ENCODE measurements around the gene CABP1.

The CABP1 gene

DNA sequence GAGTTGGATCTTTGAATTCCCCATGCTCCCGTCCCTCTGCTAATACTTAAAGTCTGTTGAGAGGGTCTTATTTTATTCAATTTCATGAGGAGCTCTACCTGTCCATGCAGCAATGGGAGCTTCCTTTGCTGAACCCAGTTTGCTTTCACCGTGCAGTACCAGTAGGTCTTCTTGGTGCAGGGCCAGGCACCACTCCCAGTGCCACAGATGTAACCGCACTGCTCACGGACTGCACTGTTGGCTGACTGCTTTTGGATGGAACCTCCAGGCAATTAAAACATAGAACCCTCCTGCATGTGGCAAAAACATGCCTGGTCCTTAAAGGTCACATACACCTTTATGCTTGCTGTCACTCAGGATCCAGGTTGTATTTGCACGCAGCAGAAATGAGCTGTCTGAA is 9.3 kb upstream of the CABP1 start:
- no peak for DNase-seq (ENCODE audit: low spot score)

DNA sequence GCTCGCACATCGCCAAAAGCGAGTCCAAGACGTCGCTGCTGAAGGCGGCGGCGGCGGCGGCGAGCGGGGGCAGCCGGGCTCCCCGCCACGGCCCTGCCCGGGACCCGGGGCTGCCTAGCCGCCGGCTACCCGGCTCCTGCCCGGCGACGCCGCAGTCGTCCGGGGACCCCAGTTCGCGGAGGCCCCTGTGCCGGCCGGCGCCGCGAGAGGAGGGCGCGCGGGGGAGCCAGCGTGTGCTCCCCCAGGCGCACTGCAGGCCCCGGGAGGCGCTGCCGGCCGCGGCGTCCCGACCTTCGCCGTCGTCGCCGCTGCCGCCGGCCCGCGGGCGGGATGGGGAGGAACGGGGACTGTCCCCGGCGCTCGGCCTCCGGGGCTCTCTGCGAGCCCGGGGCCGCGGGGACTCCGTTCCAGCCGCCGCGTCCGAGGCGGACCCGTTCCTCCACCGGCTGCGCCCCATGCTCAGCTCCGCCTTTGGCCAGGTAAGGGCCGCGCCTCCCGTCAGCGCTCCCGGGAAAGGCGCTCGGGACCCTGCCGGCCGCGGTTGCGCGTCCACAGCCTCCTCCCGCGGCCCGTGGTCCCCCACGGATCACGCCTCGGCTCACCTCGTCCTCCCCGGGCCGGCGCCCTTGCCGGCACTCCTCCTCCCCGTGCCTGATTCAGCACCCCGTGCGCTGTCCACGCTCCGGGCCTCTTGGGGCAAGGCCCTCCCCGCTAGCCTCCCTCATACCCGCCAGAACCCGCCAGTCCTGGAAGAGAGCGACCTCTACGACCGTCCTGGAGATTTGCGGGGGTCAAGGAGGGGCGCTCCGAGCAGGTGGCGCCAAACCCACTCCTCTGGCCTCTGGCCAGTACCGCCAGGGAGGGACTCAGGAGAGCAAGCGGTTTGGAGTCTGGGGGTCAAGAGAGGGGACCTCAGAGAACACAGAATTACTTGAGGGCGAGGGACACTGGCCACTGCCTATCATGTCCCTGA is 721 bp downstream of the CABP1 start:
- DNase-seq (ENCODE audit: low spot score): no peak

DNA sequence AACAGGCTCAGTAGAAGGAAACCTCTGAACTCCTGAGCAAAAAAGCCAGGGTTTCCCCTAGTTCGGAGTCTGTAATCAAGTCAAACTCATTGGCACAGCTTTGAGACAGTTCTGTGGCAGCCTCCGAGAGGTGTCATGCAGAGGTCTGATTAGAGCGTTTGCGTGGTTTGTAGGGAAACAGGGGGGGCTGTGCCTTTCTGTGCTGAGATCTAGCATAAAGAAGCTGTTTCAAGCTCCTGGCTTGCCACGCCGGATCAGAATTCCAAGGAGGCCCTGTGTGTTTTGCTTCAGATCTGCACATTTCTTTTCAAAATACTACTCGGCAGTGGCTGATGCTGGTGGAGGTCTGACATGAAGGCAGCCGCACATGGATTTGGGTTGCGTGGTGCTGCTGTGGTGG is 1.7 kb downstream of the CABP1 start:
- DNase-seq (ENCODE audit: low spot score): no peak

DNA sequence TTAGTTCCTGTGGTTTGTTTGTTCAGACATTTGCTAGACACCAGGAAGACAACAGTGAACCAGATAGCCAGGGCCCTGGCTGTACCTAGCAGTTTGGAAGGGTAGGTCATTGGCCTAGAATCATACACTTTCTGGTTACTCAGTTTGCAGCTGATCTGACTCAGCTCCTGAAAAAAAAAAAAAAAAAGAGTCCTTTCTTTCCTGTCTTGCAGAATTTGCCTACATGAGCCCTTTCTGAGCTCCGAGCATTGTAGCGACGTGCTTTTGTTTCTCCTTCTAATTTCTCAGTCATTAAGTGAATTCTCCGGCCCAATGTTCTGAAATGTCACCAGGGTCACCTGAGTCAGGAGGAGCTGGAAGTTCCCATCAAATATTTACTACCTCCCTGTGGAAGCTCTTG is 2.4 kb downstream of the CABP1 start:
- no peak for DNase-seq (ENCODE audit: low spot score)

DNA sequence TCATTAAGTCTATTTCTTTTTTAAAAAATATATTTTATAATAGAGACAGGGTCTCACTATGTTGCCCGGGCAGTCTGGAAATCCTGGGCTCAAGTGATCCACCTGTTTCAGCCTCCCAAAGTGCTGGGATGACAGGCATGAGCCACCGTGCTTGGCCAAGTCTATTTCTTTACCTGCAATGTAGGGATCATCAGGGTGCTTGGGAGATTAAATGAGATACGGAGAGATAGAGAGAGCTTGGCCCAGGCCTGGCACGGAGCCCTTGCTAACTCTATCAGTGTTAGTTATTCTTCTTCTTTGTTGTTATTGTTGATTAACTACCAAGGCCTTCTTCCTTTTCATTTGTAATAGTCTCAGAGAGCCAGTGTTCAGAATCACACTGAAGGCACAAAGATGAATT is 3.1 kb downstream of the CABP1 start:
- no peak for DNase-seq (ENCODE audit: low spot score)

DNA sequence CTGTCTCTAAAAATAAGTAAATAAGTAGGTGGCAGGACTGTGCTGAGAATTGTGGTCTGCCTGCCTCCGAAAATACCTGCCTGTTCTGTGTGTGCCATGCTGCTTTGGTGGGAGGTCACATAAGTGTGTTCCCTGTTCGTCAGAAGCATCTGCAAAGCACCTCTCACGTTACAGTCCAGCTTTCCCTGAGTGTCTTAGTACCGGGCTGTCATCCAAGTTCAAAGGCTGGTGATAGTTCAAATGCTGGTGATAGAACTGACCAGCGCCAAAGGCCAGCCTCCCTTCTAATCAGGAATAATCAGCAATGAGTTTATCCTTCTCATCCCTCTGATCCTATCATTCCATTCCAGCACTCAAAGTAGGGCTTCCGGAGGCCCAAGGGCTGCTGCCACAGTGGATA is 5.6 kb downstream of the CABP1 start:
- DNase-seq (ENCODE audit: low spot score): no peak

DNA sequence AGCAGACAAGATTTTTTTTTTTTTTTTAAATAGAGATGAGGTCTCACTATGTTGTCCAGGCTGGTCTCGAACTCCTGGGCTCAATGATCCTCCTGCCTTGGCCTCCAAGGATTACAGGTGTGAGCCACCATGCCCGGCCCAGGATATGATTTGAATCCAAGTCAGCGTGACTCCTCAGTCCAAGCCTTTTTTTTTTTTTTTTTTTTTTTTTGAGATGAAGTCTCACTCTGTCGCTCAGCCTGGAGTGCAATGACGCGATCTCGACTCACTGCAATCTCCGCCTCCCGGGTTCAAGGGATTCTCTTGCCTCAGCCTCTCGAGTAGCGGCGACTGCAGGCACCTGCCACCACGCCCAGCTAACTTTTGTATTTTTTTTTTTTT is 6.9 kb downstream of the CABP1 start:
- no peak for DNase-seq (ENCODE audit: low spot score)

DNA sequence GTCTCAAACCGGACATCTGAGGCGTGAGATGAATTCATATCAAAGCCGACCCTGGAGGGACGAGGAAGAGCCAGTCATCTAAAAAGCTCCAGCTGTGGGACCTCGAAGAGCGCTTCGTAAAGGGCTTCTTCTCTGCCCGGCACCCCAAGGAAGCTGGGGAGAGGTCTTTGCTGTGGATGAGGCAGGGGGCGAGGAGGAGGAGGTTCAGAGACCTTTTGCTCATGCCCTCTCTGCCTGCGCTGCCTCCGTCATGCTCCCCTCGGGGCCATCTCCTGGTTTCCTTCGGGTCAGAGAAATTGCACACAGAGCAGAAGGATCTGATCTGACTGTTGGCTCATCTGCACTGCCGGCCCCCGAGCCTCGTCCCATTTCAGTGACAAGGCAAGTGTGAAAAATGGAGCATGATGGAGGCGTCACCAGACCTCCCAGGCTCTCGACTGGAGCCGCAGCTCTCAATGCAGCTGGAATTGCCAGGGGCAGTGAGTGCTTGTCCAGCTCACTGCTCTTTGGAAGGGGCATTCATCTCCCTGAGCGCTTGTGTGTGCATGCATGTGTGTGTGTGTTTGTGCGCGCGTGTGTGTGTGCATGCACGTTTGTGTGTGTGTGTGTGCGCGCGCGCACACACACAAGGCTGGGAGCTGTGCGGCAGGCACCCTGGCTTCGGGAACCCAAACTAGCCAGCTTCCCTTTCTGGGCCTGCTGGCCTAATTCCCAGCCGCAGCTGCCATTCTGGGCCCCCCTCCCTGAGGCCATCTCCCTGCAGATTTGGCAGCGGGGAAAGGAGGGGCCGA is 9.2 kb downstream of the CABP1 start:
- no peak for DNase-seq (ENCODE audit: low spot score)

DNA sequence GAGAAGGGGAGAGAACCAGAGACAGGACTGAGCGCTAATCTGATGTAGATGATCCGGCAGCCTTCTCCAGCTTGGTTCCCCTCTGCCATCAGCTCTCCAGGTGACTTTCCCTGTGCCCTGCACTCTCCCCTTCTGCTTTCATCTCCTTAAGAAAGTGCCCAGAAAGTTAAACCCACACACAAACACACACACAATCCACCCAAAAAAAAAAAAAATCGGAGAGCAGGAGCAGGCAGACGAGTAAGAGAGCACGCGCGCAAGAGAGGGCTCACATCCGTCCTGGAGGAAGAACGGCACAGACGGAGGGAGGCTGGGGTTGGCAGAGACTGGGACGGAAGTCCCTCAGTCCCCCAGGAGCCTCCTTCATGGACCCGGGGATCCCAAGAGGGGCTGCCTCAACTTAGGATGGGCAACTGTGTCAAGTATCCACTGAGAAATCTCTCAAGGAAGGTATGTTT is 9.8 kb downstream of the CABP1 start:
- no peak for DNase-seq (ENCODE audit: low spot score)

DNA sequence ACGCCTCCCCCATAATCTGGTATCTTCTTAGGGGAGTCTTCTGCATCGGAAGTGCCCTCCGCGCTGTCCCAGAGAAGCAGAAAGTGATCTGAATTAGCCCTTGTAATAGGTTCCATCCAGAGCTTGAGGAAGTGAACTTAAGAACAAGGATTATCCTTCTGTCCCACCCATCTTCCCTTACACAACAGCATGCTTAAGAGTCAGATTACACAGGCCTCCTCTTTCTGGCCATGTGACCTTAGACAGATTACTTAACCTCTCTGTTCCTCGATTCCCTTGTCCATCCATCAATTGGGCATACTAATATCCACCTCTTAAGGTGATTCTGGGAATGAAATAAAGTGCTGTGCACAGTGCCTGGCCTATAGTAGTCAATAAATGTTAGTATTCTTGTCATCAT is 11.4 kb downstream of the CABP1 start:
- no peak for DNase-seq (ENCODE audit: low spot score)

DNA sequence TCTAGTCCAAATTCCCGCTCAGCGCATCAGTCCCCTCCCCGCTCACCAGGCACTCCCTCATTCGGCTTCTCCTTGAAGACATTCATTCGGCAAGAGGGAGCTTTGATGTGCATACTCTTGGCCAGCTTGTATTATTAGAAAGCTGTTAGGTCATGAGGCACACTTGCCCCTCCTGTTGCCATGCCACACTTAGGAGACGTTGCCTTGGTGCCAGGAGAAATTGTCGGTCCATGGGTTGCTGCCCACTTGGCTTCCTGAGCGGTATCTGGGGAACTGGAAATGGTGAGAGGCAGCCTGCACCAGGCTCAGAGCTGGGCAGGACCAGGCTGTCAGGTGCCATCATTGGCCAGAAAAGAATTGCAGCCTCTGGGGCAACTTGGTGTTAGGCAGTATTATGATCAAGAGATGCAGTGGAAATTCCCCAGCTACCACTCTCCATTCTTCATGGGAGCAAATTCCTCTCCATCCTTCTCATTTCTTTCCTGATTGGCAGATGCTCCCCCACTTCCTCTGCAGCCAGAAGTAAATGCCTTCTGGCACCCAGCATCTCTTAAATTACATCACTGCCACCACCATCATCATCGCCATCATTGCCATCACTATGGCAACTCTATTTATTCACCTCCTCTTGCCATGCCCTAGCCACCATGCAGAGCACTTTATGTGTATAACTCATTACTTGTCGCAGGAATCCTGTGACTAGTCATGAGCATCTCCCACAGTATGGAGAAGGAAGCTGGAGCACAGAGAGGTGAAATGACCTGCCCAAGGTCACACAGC is 12.4 kb downstream of the CABP1 start:
- DNase-seq (ENCODE audit: low spot score): no peak

DNA sequence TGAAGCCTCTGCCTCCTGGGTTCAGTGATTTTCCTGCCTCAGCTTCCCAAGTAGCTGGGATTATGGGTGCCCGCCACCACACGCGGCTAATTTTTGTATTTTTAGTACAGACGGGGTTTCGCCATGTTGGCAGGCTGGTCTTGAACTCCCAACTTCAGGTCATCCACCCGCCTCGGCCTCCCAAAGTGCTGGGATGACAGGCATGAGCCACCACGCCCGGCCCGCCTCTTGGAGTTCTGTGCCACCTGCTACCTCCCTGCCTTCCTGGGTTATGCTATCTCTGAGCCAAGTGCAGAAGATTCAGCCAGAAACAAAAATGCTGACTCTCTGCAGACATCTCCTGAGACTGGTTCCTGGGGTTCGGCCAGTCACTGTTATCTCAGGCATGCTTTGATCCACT is 13.2 kb downstream of the CABP1 start:
- no peak for DNase-seq (ENCODE audit: low spot score)

DNA sequence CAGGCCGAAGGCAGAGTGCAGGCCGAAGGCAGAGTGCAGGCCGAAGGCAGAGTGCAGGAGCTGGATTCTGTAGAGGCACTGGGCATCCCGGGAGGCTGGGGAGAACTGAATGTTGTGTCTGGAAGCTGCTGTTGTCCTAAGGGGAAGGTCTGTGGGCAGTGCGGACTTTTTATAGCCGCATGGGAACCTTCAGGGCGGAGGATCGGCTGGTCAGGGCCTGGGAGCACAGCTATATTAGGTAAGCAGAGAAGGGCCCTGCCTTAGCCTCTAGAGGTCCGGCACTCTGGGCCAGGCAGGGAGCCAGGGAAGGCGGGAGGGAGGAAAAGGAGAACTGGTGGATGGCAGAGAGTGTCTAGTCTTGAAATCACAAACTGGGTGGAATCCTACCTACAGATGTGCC is 14.2 kb downstream of the CABP1 start:
- DNase-seq (ENCODE audit: low spot score): no peak

DNA sequence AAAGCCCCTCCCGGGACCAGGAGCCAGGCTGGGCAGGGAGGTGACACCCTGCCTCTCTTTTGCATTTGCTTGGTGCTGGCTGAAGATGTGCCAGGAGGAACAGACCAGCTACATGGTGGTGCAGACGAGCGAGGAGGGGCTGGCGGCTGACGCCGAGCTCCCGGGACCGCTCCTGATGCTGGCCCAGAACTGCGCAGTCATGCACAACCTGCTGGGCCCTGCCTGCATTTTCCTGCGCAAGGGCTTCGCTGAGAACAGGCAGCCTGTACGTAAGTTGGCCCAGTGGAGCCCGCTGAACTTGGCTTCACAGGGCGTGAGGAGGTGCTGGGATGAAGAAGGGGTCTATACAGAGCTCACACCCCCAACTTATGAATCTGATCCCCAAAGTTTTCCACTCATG is 15.6 kb downstream of the CABP1 start:
- DNase-seq (ENCODE audit: low spot score): no peak

DNA sequence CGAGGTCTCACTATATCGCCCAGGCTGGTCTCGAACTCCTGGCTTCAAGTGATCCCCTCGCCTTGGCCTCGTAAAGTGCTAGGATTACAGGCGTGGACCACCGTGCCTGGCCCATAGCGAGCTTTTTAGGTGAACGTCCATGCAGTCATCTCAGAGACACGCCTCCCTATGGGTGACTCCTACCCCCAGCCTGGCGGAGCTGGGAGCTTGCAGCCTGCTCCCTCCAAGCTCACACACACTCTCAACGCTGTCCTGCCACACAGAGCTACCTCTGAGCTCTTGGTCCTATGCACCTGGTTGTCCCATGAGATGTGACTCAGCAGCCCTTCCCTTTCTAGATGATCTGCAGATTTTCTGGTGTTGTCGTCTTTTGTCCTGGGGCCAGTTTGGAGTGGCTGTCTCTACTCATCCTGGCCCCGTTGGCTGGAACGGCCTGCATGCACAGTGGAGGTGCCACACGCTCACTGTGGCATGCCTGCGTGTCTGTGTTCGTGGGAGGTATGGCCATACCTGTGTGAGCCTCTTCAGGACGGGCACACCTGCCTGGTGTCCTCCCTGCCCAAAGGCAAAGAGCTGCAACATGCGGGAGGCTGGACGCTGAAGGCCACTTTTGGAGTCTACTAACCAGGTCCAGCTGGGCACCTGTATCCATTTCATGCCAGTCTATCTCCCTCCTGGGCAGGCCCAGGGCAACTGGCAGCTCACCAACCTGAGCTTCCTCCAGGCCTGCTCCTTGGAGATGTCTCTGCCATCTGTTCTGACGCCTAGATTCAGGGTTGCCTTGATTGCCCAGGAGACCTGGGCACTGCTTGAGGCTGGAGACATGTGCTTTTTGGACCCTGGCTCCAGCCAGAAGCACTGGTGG is 18.1 kb downstream of the CABP1 start:
- no peak for DNase-seq (ENCODE audit: low spot score)

DNA sequence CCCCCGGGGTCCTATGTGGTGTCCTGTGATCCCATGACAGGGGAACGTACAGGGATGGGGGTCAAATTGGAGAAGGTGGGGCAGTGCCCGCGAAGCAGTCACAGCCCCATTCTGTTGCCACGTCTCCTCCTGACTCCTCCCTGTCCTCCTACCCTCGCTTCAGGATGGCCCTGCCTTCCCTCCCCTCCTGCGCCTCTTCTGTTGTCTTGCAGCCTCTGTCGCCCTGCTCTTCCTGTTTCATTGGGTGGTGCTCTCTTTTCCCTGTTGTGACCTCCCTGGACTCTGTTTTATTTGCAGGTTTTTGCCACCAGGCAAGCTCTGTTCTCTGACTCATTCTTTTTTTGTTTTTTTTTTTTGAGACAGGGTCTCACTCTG is 18.7 kb downstream of the CABP1 start:
- no peak for DNase-seq (ENCODE audit: low spot score)

DNA sequence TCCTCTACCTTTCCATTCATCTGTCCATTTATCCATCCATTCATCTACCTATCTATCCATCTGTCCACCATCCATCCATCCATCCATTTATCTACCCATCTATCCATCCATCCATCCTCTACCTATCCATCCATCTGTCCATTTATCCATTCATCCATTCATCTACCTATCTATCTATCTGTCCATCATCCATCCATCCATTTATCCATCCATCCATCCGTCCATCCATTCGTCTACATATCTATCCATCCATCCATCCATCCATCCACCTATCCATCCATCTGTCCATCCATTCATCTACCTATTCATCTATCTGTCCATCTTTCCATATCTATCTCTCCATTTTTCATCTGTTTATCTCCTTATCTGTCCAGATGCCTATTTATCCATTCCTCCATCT is 21.0 kb downstream of the CABP1 start:
- DNase-seq (ENCODE audit: low spot score): no peak

DNA sequence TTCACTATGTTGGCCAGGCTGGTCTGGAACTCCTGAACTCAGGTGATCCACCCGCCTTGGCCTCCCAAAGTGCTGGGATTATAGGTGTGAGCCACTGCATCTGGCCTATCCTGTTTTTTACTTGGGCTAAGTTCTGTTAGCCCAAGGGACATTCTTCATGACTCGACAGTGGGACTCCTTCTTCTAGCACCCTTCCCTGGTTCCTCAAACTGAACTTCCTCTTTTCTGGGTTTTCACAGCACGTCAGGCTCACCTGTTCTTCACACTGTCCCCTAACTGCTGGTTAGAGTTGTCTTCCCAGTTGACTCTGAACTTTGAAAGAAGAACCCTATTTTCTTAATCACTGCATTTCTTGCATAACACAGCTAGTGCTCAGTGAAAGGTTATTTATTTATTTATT is 22.5 kb downstream of the CABP1 start:
- no peak for DNase-seq (ENCODE audit: low spot score)

DNA sequence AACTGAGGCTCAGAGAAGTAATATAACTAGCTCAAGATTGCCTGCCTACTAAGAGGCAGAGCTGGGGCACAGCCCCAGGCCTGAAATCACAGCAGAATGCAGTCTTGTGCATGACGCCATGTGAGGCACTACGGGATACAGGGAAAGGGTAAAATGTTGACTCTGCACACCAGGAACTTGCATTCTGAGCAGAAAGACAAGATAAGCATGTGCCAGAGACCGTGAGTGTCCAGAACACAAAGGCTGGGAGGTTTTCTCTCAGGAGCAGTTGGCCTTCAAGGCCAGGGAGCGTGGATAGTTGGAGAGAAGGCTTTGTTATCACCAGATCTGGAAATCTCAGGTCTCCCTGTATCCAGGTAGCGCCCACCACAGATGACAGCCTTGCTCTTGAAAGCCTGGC is 23.3 kb downstream of the CABP1 start:
- no peak for DNase-seq (ENCODE audit: low spot score)

DNA sequence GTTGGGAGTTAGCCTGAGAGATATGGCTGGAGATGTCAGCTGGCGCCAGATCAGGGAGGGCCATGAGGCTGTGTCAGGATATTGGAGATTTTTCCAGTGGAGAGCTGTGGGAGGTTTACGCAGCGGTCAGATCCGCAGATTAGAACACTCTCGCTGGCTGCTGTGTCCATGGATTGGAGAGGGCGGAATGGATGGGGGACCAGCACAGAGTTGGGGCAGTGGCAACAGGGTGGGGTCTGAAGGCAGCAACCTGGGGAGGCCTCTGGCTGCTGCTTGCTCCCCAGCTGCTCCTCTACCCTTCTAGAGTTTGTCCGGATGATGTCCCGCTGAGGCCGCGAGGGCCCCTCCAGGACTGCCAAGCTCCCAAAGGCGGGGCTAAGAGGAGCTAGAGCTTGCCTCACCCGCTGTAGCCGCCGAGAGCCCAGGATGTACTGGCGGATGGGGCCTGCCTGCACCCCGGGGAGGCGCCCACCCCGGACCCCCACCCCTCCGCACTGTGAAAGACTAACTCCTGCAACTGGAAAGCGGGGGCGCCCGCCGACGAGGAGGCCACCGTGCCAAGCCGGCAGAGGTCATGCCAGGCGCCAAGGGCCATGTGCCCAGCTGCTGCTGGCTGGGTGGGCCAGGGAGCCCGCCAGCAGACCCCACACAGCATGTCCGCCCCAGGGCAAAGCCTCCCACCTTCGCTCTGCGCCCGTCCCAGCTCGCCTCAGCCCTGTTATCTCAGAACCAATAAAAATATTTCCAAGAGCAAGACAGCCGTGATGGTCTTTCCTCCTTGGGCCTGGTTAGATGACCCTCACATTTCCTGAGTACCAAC is 26.4 kb downstream of the CABP1 start:
- no peak for DNase-seq (ENCODE audit: low spot score)

Measured in hematopoietic multipotent progenitor cell treated with erythropoietin and hydrocortisone succinate and interleukin-3 and kit ligand, for 15 days (in vitro differentiated cells).